Endothelial cell of umbilical vein (primary cell): ENCODE data around the gene ZNF662. TPM values are rescaled to one million over a fixed set of nuclear protein-coding genes. Genes with fewer than 3 reads are reported as not detected.

Experiments used
- BruUV-seq: library from RNA; stranded (reverse); fragments of 400-500 nt; replicated peaks from 2 replicates; lab custom pipeline; 2021; lab: Mats Ljungman, UMichigan
- CTCF ChIA-PET: fragments of 300-600, 350-600 bp; sonication (Branson Sonifier 250); formaldehyde crosslinking; loops from one replicate; lab custom pipeline; 2021; ENCODE audit warnings: antibody characterized with exemption, inconsistent platforms; lab: Charles Lee
- POLR2A ChIA-PET: fragments of 300-600, 350-600 bp; sonication (Branson Sonifier 250); formaldehyde crosslinking; loops from one replicate; lab custom pipeline; 2021; ENCODE audit warnings: antibody characterized with exemption, inconsistent platforms; lab: Charles Lee
- DNase-seq: peaks from one replicate; pipeline ENCODE4 v3.0.0-alpha.2; 2011; ENCODE audit warnings: low read depth, low spot score
- FAIRE-seq: peaks from 2 replicates; lab custom pipeline; 2011; peaks lifted over from hg19 to GRCh38; lab: Jason Lieb, UNC
- H2AFZ ChIP-seq: 2 replicates; pipeline ENCODE4 v1.6.0; 2012; ENCODE audit warnings: low read depth, low read length, control low read depth, inconsistent platforms
- H3K27ac ChIP-seq: 2 replicates; pipeline ENCODE4 v1.5.1; 2011; ENCODE audit warnings: low read depth, mild to moderate bottlenecking, control low read depth, low read length, moderate library complexity; ENCODE audit not compliant: insufficient read depth
- H3K27me3 ChIP-seq, 2 experiments: 2 replicates each; pipeline versions ENCODE4 v1.6.0 to v1.6.1; 2011; ENCODE audit warnings: low read length in 2 of 2, mixed read lengths in 1 of 2; ENCODE audit not compliant: control insufficient read depth in 2 of 2, insufficient read depth in 2 of 2
- H3K36me3 ChIP-seq, 2 experiments: 2 replicates in 1 of 2; 3 replicates in 1 of 2; pipeline ENCODE4 v1.5.1; 2011; ENCODE audit warnings: low read length in 2 of 2, mild to moderate bottlenecking in 1 of 2, moderate library complexity in 1 of 2; ENCODE audit not compliant: control insufficient read depth in 2 of 2, insufficient read depth in 2 of 2; ENCODE audit errors: extremely low read depth in 1 of 2
- H3K4me1 ChIP-seq: 3 replicates; pipeline ENCODE4 v1.5.1; 2011; ENCODE audit warnings: mild to moderate bottlenecking, low read length; ENCODE audit not compliant: control insufficient read depth, insufficient read depth; ENCODE audit errors: extremely low read depth
- H3K4me2 ChIP-seq: 2 replicates; pipeline ENCODE4 v1.6.1; 2011; ENCODE audit warnings: low read length, control low read depth, mixed read lengths; ENCODE audit not compliant: insufficient read depth
- H3K4me3 ChIP-seq, 3 experiments: fragments of 200-600 bp in 1 of 3; sonication (generic), shearing (Covaris generic) in 1 of 3; replicated peaks in 1 of 3; 2 replicates each; pipeline ENCODE4 v1.5.1; 2011 to 2016; ENCODE audit warnings: control low read depth in 3 of 3, low read length in 3 of 3, mild to moderate bottlenecking in 2 of 3, inconsistent platforms in 1 of 3, low read depth in 1 of 3, moderate library complexity in 1 of 3; ENCODE audit not compliant: insufficient read depth in 1 of 3
- H3K79me2 ChIP-seq: 2 replicates; pipeline ENCODE4 v1.6.0; 2012; ENCODE audit warnings: low read length, inconsistent platforms; ENCODE audit not compliant: control insufficient read depth, insufficient read depth
- H3K9ac ChIP-seq: replicated peaks from 2 replicates; pipeline ENCODE3; 2011; ENCODE audit warnings: low read length, control low read depth; ENCODE audit not compliant: insufficient read depth; ENCODE audit errors: extremely low read depth
- H3K9me1 ChIP-seq: replicated peaks from 3 replicates; pipeline ENCODE4 v1.6.0; 2011; ENCODE audit warnings: mild to moderate bottlenecking, low read length; ENCODE audit not compliant: control insufficient read depth, insufficient read depth; ENCODE audit errors: extremely low read depth
- H3K9me3 ChIP-seq: replicated peaks from 2 replicates; pipeline ENCODE4 v1.5.1; 2012; ENCODE audit warnings: low read length, inconsistent platforms; ENCODE audit not compliant: control insufficient read depth, insufficient read depth
- H4K20me1 ChIP-seq: replicated peaks from 2 replicates; pipeline ENCODE3; 2011; ENCODE audit warnings: mild to moderate bottlenecking, low read length; ENCODE audit not compliant: control insufficient read depth, insufficient read depth; ENCODE audit errors: extremely low read depth
- CTCF ChIP-seq, 2 donors: IDR thresholded peaks; 1 replicate in 1 of 2; 2 replicates in 1 of 2; pipeline ENCODE4 v1.5.1; 2011; ENCODE audit warnings: low read length in 2 of 2, mild to moderate bottlenecking in 2 of 2, moderate library complexity in 2 of 2, control low read depth in 1 of 2, inconsistent platforms in 1 of 2, low read depth in 1 of 2; ENCODE audit not compliant: insufficient read depth in 1 of 2; ENCODE audit errors: extremely low read depth in 1 of 2
- EZH2 ChIP-seq: IDR thresholded peaks from 2 replicates; pipeline ENCODE4 v1.6.1; 2012; ENCODE audit warnings: borderline replicate concordance, low read depth, mild to moderate bottlenecking, moderate library complexity, low read length, inconsistent platforms; ENCODE audit not compliant: severe bottlenecking
- FOS ChIP-seq: IDR thresholded peaks from 2 replicates; pipeline ENCODE4 v1.6.1; 2011; ENCODE audit warnings: mild to moderate bottlenecking, low read length, moderate library complexity, borderline replicate concordance; ENCODE audit not compliant: insufficient read depth
- GATA2 ChIP-seq: IDR thresholded peaks from 2 replicates; pipeline ENCODE4 v1.7.0; 2011; ENCODE audit warnings: low read depth, mild to moderate bottlenecking, moderate library complexity, mixed read lengths, low read length; ENCODE audit not compliant: insufficient read length, insufficient read depth
- JUN ChIP-seq: IDR thresholded peaks from 2 replicates; pipeline ENCODE4 v1.6.1; 2011; ENCODE audit warnings: borderline replicate concordance, low read depth; ENCODE audit not compliant: insufficient read length, insufficient read depth
- MAX ChIP-seq: IDR thresholded peaks from 2 replicates; pipeline ENCODE4 v1.6.1; 2011; ENCODE audit not compliant: insufficient read depth, insufficient read length
- MYC ChIP-seq: IDR thresholded peaks from one replicate; pipeline ENCODE4 v1.6.1; 2011; ENCODE audit warnings: mild to moderate bottlenecking, low read depth, low read length
- POLR2A ChIP-seq: IDR thresholded peaks from 2 replicates; pipeline ENCODE4 v1.6.1; 2012; ENCODE audit warnings: low read depth, mild to moderate bottlenecking, control low read depth, low read length
- POLR2AphosphoS5 ChIP-seq: IDR thresholded peaks from 2 replicates; pipeline ENCODE4 v1.6.1; 2012; ENCODE audit warnings: low read depth, mild to moderate bottlenecking, control low read depth, low read length, moderate library complexity; ENCODE audit not compliant: insufficient read depth
- dilution Hi-C: fragments of 300-500 bp; cut with MboI; formaldehyde crosslinking; loops from one replicate; pipeline ENCODE4 v1.15.0; 2019; ENCODE audit warnings: low sequenced_read_pairs; ENCODE audit not compliant: extremely low pct_ligation_motif_present
- intact Hi-C: fragments of 100-400 bp; cut with micrococcal nuclease; formaldehyde crosslinking; loops from one replicate; pipeline ENCODE4 v1.10.0; 2022
- polyA plus RNA-seq, 4 experiments: library from polyadenylated mRNA; depleted of rRNA in 3 of 4; stranded (reverse) in 3 of 4; unstranded in 1 of 4; fragments of >200 nt; gene quantifications; 2 replicates each; pipeline versions ENCODE4 v1.2.1 to v1.2.3, GENCODE V29; 2011 to 2012; ENCODE audit warnings: missing spikeins in 1 of 4
- total RNA-seq: library from RNA; stranded (reverse); gene quantifications from 2 replicates; pipeline ENCODE4 v1.2.3, GENCODE V29; 2021

Gene ZNF662
- total and polyA plus RNA-seq, 2 donors (not counting 3 experiments of a cell fraction or from before 2014, with no cell fraction given) = 0.84 to 4.3 TPM

- intact Hi-C loops = loop anchor here (10.0 kb wide), 1 partner anchor 322 kb away; the partner anchor contains the start of gene SNRK
- CTCF ChIA-PET = interaction anchor here (1.6 to 5.9 kb wide), 4 partner anchors 191 to 1236 kb away, joined by 3 to 115 read pairs (median 32); no protein-coding TSS in a partner anchor
Measured at GRCh38 chr3:42963269-42963668, 57.3 kb downstream of the ZNF662 start.

More at GRCh38 chr3:42963269-42963668, 57.3 kb downstream of the ZNF662 start:
- peaks cover 3 to 5% of the 10 kb centered on the region in 2 experiments for H3K27me3 ChIP-seq
- H3K9me1 ChIP-seq = no peaks in the 10 kb centered on the region
- no peaks in the 10 kb centered on the region for H3K36me3 ChIP-seq
- H3K4me1 ChIP-seq = no peaks in the 10 kb centered on the region
- no peaks in the 10 kb centered on the region for H4K20me1 ChIP-seq
- dilution Hi-C loops = no loop called here
- no peak overlapping the region for H3K9ac ChIP-seq
- DNase-seq (no peak), FAIRE-seq (no peak)
- TF ChIP-seq CTCF (IDR thresholded peaks at IDR 0.05; ENCODE audit: extremely low read depth in 1 of 2, insufficient read depth in 1 of 2, low read depth in 1 of 2, low read length in 2 of 2) (no peak), GATA2 (no peak), MYC (no peak), EZH2 (no peak), FOS (no peak), POLR2AphosphoS5 (no peak), MAX (no peak), POLR2A (no peak), JUN (no peak)
- no peaks in the 10 kb centered on the region for H3K79me2 ChIP-seq
- H2AFZ ChIP-seq = no peak overlapping the region
- H3K4me3 ChIP-seq = no peak overlapping the region
- POLR2A ChIA-PET = no interaction called here
- BruUV-seq = no TSS peak
- H3K4me2 ChIP-seq = no peak overlapping the region
- no peak overlapping the region for H3K27ac ChIP-seq
- no peaks in the 10 kb centered on the region for H3K9me3 ChIP-seq
